ENCODE measurements around the gene GYG1. TPM values are rescaled to one million over a fixed set of nuclear protein-coding genes. Genes with fewer than 3 reads are reported as not detected.

The GYG1 gene
- total RNA-seq, 1 donor from 2014 or later, result 33.1 TPM

- H3K27me3 Mint-ChIP-seq, result no peaks in the 10 kb centered on the region
- no peak for TF ChIP-seq CTCF (conservative IDR thresholded peaks at IDR 0.05)
- H3K4me1 Mint-ChIP-seq (ENCODE audit: unreplicated experiment), result no peaks in the 10 kb centered on the region
- no peaks in the 10 kb centered on the region for H3K9me3 Mint-ChIP-seq
- DNase-seq (ENCODE audit: extremely low spot score, unreplicated experiment), result no peak
- H3K4me3 Mint-ChIP-seq, result no peak overlapping the region
- H3K27ac Mint-ChIP-seq, result no peak overlapping the region
- H3K36me3 Mint-ChIP-seq, result peaks cover 42% of the 10 kb centered on the region
Observed at GRCh38 chr3:149061776-149062175, 70.4 kb downstream of the GYG1 start.

- Mint-ChIP-seq H3K27ac (no peak overlapping the region), H3K9me3 (no peaks in the 10 kb centered on the region)
Observed at GRCh38 chr3:149067883-149068282, 76.5 kb downstream of the GYG1 start.

More at GRCh38 chr3:149067883-149068282, 76.5 kb downstream of the GYG1 start:
- Mint-ChIP-seq H3K4me1 (ENCODE audit: unreplicated experiment) (no peaks in the 10 kb centered on the region), H3K27me3 (no peaks in the 10 kb centered on the region), H3K36me3 (peaks cover 26% of the 10 kb centered on the region), H3K4me3 (no peak overlapping the region)
- no peak for DNase-seq (ENCODE audit: extremely low spot score, unreplicated experiment)
- no peak for TF ChIP-seq CTCF (conservative IDR thresholded peaks at IDR 0.05)

Other genes with a start within 250 kb of the GYG1 start
- 0.56 and 2.5 TPM in 2 replicates for gene CPB1, start 163.7 kb upstream of the GYG1 start, total RNA-seq (ENCODE audit: low replicate concordance)
- gene CPA3, start 126.2 kb upstream of the GYG1 start, total RNA-seq (ENCODE audit: low replicate concordance), result not detected in 2 replicates
- gene HLTF, start 95.0 kb downstream of the GYG1 start, total RNA-seq (ENCODE audit: low replicate concordance), result 29.7 and 49.9 TPM in 2 replicates
- gene HPS3, start 138.1 kb downstream of the GYG1 start, total RNA-seq (ENCODE audit: low replicate concordance), result 18.2 and 24.8 TPM in 2 replicates
- 4.0 and 7.4 TPM in 2 replicates for gene CP, start 230.3 kb downstream of the GYG1 start, total RNA-seq (ENCODE audit: low replicate concordance)

Measured in type B pancreatic cell (in vitro differentiated cells).